Measurements from ENCODE around the gene IFNL2. TPM values are rescaled to one million over a fixed set of nuclear protein-coding genes. Genes with fewer than 3 reads are reported as not detected.

The IFNL2 gene
- total RNA-seq, 1 donor from 2014 or later, result not detected

GRCh38 chr19:39284032-39284431 lies 15.8 kb downstream of the IFNL2 start:
- Mint-ChIP-seq H3K36me3 (ENCODE audit: insufficient read depth) (no peaks in the 10 kb centered on the region), H3K27me3 (peaks cover 47% of the 10 kb centered on the region)
- no peak for TF ChIP-seq CTCF (IDR thresholded peaks at IDR 0.05; ENCODE audit: unreplicated experiment)

GRCh38 chr19:39293394-39293793 lies 25.2 kb downstream of the IFNL2 start:
- H3K27ac Mint-ChIP-seq, result no peak overlapping the region
- H3K36me3 Mint-ChIP-seq (ENCODE audit: insufficient read depth), result no peaks in the 10 kb centered on the region
- peaks cover 2% of the 10 kb centered on the region for H3K4me1 Mint-ChIP-seq (ENCODE audit: low read depth)
- H3K9me3 Mint-ChIP-seq (ENCODE audit: low read depth), result no peaks in the 10 kb centered on the region
- no peak for TF ChIP-seq CTCF (IDR thresholded peaks at IDR 0.05; ENCODE audit: unreplicated experiment)
- no peak overlapping the region for H3K4me3 Mint-ChIP-seq (ENCODE audit: low read depth)
- peaks cover 52% of the 10 kb centered on the region for H3K27me3 Mint-ChIP-seq
- no peak for DNase-seq (ENCODE audit: low spot score, unreplicated experiment)

More at GRCh38 chr19:39284032-39284431, 15.8 kb downstream of the IFNL2 start:
- Mint-ChIP-seq H3K27ac (no peak overlapping the region), H3K9me3 (ENCODE audit: low read depth) (peaks cover 15% of the 10 kb centered on the region), H3K4me1 (ENCODE audit: low read depth) (no peaks in the 10 kb centered on the region), H3K4me3 (ENCODE audit: low read depth) (no peak overlapping the region)
- no peak for DNase-seq (ENCODE audit: low spot score, unreplicated experiment)

- DNase-seq (ENCODE audit: low spot score, unreplicated experiment), result no peak
- Mint-ChIP-seq H3K36me3 (ENCODE audit: insufficient read depth) (no peaks in the 10 kb centered on the region), H3K4me1 (ENCODE audit: low read depth) (peaks cover 2% of the 10 kb centered on the region), H3K27ac (no peak within 1 kb of the TSS), H3K27me3 (peaks cover 36% of the 10 kb centered on the region), H3K9me3 (ENCODE audit: low read depth) (no peaks in the 10 kb centered on the region), H3K4me3 (ENCODE audit: low read depth) (no peak within 1 kb of the TSS)
- TF ChIP-seq CTCF (IDR thresholded peaks at IDR 0.05; ENCODE audit: unreplicated experiment), result no peak
Measured at GRCh38 chr19:39296055-39296645, 28.0 kb downstream of the IFNL2 start, which contains the start of gene IFNL1. TSS of gene IFNL1 (plus strand) at chr19:39296407. CDS start at chr19:39296422, 15 bp downstream.

GRCh38 chr19:39296906-39297305 lies 28.7 kb downstream of the IFNL2 start:
- Mint-ChIP-seq H3K27ac (no peak overlapping the region), H3K9me3 (ENCODE audit: low read depth) (no peaks in the 10 kb centered on the region), H3K4me1 (ENCODE audit: low read depth) (peaks cover 2% of the 10 kb centered on the region), H3K36me3 (ENCODE audit: insufficient read depth) (no peaks in the 10 kb centered on the region), H3K4me3 (ENCODE audit: low read depth) (no peak overlapping the region), H3K27me3 (peaks cover 32% of the 10 kb centered on the region)
- no peak for DNase-seq (ENCODE audit: low spot score, unreplicated experiment)
- TF ChIP-seq CTCF (IDR thresholded peaks at IDR 0.05; ENCODE audit: unreplicated experiment), result no peak

- no peaks in the 10 kb centered on the region for H3K9me3 Mint-ChIP-seq (ENCODE audit: low read depth)
- no peak for TF ChIP-seq CTCF (IDR thresholded peaks at IDR 0.05; ENCODE audit: unreplicated experiment)
- H3K27me3 Mint-ChIP-seq, result peaks cover 27% of the 10 kb centered on the region
- H3K27ac Mint-ChIP-seq, result no peak overlapping the region
- no peak overlapping the region for H3K4me3 Mint-ChIP-seq (ENCODE audit: low read depth)
- H3K4me1 Mint-ChIP-seq (ENCODE audit: low read depth), result peaks cover 5% of the 10 kb centered on the region
- H3K36me3 Mint-ChIP-seq (ENCODE audit: insufficient read depth), result no peaks in the 10 kb centered on the region
- no peak for DNase-seq (ENCODE audit: low spot score, unreplicated experiment)
Measured at GRCh38 chr19:39297931-39298634, 29.9 kb downstream of the IFNL2 start.
